Stimulated activated naive CD8-positive, alpha-beta T cell treated with anti-CD3 and anti-CD28 coated beads, Interleukin-15, Interleukin-2, amounts not matched to agents 100 U/mL and 50 U/mL, for 24 hours (primary cell): Measurements from ENCODE around the gene BLOC1S1.
A peak's percentile ranks its signal among the peaks of the same experiment; 100 is the strongest.

Source experiments
- ATAC-seq: fragments of 150-1000 bp; cut with Tn5 transposase; one replicate; pipeline ENCODE4 v1.10.0; 2021
- DNase-seq: peaks from one replicate; pipeline ENCODE4 v3.0.0; 2021

BLOC1S1 gene

DNA sequence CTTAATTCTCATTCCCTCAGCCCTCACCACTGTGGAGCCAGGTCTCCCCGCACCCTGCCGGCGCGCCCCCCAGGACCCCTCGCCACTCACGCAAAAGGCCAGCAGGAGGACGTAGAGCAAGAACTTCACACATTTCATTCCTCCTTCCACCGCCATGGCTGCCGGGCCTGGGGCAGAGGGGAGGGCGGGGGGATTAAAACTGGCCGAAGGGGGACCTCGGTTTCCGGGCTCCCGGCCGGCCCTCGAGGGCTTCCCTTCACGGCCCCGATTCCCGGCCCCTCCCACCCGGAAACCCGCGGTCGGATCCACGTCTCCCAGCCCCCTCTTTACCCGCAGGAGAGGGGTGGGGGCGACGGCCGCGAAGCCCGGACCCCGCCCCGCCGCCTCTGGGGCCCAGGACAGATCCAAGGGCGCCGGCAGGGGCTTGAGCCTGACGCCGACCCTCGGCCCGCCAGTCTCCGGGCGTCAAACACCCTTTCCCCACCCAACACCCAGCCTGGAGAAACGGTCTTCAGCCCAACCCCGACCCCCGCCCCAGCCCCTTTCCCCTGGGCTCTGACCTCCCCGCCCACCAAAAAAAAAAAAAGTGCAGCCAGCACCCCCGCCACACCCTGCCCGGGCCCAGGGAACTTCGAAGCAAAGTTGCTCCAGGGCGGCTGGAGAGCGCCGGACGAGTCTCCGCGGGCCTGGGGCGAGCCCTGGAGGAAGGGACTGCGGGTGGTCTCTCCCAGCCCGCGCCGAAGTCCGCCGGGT is 12.5 kb downstream of the BLOC1S1 start:
- no peak for ATAC-seq
- DNase-seq: peak; percentile 49

DNA sequence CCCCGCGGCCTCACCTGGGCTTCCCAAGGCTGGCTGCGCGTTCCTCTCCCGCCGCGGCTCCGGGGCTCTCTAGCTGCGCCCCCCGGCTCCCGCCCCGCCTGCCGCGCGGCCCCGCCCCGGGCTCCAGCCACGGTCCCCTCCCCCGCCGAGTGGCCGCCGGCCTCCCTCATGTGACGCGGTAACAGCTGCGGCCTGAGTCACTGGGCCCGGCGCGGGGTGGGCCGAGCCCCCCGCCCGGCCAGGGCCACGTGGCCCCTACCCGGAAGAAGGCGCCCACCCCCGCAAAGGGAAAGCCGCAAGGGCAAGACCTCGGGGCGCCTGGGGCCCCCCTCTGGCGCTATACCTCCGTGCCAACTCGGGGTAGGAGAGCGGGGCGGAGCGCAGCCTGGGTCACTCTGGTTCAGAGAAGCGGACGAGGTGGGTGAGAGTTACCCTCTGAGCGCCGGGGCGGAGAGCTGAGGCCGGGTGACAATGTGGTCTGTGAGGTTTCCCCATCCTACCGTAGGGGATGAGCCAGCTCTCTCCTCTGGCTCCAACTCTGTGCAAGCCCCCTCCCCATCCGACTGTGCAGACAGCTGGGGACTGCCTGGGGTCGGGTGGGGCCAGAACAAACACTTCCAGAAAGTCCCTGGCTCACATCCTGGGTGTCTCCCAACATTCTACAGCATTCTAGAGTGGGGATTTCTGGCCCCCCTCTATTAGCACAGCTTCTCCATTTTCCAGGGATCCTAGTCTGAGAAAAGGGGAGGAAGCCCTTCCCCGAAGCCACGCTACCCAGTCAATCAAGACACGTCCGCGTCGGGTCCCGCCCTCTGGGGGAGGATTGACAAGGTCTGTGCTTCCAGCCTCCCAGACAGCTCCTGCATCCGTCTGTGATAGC is 13.3 kb downstream of the BLOC1S1 start, which contains the start of gene CD63:
TSS of gene CD63 (minus strand) at position 71 of the 880 bp plus-strand sequence. CDS start 668 bp downstream, outside the sequence.
- peak; percentile 79 for ATAC-seq
- DNase-seq: peak; percentile 86

DNA sequence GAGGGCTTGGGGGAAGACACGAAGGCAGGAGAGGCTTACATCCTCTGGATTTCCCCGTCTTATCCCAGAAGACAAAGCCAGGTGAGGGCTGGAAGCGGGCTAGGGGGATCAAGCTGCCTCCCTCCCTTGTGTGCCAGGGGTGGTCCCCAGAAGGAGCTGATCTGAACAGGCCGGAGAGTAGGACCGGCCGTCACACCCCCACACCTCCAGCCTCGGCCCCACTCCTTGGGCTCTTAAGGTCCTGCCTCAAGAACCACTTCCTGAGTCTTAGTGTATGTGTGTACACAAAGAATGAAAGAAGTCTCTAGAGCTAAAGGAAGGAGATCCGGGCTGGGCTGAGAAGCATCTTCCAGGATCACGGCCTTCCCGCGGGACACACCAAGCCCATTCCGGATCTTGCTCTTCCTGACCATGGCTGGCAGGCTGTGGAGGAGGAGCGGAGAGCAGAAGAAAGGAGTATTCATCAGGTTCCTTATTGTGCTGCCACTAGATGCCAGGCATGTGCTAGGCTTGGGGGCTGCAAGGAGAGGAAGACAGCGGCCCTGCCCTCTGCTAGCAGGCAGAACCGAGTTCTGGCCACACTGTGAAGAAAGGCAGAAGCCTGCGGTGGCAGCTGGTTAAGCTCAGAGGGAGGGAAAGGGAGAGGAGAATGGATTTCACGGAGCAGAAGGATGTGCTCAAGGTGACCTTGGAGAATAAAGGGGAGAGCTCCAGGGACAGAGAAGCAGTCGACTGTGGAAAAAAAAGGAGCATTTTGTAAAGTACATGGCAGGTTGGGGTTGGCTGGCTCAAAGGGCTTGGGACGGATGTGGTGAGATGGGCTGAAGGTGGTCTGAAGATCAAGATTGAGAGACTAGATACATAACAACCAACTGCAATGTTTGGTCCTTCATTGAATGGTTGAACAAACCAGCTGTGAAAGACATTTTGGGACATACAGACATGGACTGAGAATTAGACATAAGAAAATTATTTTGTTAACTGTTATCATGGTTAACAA is 14.3 kb downstream of the BLOC1S1 start:
- ATAC-seq (peak; percentile 30), DNase-seq (peak; percentile 42)

DNA sequence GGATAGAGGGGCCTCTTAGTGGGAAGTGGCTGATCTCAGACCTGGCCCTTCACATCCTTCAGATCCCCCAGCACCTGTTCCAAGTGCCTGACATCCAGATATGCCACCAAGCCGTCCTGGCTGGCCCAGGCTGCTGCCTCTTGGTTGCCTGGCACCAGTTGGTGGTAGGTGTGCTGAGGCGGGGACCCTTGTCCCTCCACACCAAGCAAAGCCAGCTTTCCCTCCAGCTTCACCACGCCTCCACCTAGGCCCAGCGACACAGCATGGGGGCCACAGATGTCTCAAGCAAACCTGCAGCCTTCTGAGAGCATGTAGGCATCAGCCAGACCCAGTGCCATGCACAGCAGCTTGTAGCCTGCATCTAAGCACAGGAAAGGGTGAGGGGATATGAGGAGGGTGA is 16.4 kb downstream of the BLOC1S1 start:
- no peak for DNase-seq
- no peak for ATAC-seq

DNA sequence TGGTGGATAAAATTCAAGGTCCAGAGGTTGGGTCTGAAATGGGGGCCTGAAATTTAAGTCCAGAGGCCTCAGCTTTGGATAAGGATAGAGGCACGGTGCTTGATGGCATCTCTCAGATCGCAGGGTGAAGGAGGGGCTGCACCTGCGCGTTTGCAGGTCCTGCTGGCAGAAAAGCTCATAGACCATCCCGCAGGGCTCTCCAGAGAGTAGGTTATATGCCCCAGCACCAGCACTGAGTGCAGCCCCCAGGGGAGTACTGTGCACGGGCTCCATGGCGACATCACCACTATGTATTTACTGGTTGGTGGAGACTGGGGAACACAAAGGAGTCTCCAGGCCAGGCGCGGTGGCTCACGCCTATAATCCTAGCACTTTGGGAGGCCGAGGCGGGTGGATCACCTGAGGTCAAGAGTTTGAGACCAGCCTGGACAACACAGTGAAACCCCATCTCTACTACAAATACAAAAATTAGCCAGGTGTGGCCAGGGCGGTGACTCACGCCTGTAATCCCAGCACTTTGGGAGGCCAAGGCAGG is 17.2 kb downstream of the BLOC1S1 start:
- ATAC-seq (no peak), DNase-seq (no peak)

DNA sequence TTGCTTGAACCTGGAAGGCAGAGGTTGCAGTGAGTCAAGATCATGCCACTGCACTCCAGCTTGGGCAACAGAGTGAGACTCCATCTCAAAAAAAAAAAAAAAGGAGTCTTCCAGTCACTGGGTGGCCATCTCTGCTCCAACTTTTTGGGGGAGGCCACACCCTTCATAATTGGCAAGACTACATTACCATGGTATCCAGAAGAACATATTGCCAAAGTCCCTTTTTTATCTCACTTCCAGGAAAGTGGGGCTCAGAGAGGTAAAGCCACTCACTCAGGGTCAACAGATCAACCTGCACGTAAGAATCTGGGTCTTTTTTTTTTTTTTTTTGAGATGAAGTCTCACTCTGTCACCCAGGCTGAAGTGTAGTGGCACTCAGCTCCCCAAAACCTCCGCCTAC is 18.0 kb downstream of the BLOC1S1 start:
- DNase-seq (no peak), ATAC-seq (no peak)

DNA sequence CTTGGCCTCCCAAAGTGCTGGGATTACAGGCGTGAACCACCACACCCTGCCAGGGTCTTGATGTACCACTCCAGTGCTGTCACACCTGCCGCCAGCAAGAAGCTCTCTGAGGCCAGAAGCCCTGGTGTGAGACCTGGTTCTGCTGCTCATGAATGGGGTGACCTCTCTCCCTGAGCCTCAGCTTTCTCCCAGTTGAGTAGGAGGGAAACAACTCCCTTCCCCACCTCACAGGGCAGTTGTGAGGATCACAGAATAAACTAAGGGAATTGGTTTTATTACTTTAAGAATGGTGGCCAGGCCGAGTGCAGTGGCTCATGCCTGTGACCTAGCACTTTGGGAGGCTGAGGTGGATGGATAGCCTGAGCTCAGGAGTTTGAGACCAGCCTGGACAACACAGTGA is 18.7 kb downstream of the BLOC1S1 start:
- DNase-seq (no peak), ATAC-seq (no peak)

DNA sequence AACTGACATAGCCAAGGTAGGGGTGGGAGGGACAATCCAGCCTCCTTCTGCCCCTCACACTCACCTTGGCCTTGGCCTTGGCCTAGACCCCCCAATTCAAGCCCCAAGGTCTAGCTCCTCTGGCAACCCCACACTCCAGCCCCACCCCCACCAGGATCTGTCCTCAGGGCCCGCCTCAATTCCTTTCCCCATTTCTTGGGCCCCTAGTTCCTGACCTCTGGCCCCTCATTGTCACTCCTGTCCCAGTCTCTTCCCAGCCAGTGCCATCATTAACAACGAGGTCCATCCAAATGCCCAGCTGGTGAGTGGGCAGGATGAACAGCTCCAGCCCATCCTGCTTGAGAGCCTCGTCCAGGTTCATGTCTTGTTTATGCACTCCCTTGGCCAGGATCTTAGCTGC is 20.2 kb downstream of the BLOC1S1 start:
- ATAC-seq (no peak), DNase-seq (no peak)

DNA sequence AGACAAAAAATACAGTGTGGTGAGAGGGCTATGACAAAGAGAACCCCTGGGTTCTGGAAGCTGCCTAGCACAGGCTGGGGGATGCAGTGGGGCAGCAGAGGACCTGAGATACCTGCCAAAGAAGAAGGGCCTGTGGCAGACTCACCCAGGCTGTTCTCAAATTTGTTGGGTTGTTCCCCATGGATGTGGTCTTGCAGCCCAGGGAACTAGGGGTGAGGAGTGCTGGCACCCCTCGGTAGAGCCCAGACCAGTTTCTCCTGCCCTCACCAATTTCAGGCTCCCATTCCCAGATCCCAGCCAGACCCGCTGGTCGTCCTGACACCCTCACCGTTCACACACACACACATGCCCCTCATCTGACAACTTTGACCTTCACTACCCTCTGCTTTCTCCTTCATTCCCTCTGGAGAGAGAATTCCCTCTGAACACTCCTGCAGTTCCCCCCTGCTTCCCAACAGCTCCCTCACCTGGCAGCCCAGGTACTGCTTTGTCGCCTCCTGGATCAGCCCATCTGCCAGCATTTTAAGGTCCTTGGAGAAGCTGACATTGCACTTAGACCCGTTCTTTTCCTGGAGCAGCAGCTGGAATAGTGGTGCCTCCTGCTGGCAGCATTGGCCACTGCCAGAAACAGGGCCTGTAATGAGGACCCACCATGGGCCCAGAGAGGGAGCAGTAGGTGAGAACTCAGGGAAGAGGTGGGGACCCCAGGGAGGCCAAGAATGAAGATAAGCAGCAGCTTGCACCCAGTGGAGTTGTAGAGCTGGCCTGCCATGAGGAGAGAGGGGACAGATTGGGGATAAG is 21.1 kb downstream of the BLOC1S1 start:
- DNase-seq (peak; percentile 75), ATAC-seq (peak; percentile 38)

DNA sequence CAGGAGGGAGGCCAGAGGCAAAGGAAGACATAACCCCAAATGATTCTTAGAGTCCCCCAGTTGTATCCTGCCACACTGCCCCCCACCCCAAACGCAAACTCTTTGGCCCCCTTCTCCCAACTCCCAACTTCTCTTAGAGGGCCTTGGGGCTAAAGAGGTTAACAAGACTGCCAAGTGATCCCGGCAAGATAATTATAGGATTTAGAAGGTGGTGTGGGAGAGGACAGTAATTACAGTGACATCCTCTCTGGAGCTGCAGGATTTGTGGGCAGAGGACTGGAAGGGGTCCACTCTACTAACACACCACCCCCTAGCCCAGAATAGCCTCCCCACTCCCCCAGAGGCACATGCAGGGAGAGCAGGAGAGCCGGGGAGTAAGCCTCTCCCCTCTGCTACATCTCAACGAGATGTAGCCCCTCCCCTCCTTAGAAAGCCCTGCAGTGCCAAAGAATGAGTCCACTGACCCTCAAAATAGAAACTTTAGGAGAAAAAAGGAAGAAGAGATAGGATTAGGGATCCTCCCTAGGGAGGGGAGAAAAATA is 21.8 kb downstream of the BLOC1S1 start:
- DNase-seq (no peak), ATAC-seq (no peak)

DNA sequence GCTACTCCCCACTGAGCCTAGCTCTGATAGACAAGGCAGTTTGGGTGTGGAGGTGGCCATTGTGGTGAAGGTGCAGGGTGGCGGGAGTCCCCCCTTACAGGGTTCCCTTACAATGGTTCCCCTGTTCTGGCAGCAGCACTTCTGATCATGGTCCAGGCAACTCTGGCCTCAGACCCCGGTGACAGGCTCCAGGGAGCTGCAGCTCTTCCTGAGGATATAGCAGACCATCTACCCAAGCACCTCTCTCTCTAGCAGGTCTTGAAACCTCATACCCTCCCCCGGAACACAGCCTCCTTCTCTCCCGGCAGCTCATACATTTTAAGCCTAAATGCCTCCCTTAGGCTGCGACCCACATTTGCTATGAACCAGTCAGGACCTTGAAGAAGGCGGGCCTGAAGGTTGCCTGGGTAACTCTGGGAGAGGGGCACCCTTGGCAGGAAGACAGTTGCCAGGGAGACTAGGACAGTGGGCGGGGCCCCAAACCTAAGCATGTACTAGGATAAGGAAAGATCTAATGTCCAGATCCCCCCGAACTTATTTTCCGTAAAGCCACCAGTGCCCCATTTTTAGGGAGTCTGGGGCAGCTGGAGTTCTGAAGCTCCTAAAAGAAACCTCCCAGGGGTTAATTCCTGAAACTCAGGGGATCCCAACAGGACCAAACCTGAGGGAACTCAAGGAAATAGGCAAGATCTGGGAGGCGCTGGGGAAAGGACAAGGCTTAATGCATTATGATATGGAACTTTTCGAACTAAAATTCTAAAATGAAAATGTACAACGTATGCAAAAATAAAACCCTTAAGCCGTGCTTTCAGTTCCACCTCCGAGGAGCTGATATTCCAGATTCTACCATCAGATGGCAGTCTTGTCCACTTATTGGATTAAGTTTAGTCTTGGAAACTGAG is 22.5 kb downstream of the BLOC1S1 start:
- DNase-seq: peak; percentile 84
- ATAC-seq: peak; percentile 87

DNA sequence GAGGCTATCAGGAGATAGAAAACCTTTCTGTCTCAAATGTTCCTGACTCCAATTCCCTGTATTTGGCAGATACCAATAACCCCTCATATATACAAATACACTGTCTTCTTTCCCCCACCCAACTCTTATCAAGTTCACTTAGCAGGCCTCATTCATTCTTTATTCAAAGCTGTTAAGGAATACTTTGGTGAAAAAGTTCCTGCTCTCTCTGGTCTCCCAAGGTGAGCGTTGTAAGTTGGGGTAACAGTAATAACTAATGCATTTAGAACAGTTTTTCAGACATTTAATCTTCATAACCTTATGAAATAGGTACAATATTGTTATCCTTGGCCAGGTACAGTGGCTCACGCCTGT is 23.2 kb downstream of the BLOC1S1 start:
- ATAC-seq (no peak), DNase-seq (no peak)

DNA sequence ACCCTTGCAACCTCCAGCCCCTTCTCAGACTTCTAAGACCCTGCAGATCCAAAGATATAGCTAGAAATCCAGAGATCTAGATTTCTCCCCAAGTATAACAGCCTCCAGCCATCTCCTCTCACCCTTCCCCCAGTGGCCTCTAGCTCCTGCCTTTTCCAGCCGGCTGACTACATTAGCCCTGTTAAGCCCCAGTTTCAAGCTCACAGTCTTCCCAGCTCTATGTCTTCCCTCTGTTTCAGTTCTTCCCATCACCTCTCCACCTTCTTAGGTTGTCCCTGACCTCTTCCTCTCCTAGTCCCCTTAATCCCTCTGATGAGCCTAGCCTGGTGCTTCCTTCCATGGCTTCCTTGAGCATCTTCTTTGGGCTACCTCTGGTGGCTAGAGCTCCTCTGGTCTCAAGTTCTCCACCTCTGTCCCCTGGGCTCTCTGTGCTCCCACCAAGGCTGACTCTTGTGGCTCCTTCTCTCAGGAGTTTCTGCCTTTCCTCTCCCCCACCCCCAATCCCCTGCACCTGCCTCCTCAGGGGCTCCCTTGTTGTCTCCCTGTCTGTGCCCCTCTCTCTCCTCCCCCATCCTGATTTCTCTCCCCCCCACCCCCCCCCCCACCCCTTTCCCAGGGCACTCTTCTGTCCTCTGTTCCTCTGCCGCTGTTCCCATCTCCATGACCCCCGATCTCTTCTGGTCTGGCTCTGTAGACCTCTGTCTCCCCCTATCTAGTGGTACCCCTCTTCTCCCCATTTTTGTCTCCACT is 26.3 kb downstream of the BLOC1S1 start:
- ATAC-seq (no peak), DNase-seq (no peak)

DNA sequence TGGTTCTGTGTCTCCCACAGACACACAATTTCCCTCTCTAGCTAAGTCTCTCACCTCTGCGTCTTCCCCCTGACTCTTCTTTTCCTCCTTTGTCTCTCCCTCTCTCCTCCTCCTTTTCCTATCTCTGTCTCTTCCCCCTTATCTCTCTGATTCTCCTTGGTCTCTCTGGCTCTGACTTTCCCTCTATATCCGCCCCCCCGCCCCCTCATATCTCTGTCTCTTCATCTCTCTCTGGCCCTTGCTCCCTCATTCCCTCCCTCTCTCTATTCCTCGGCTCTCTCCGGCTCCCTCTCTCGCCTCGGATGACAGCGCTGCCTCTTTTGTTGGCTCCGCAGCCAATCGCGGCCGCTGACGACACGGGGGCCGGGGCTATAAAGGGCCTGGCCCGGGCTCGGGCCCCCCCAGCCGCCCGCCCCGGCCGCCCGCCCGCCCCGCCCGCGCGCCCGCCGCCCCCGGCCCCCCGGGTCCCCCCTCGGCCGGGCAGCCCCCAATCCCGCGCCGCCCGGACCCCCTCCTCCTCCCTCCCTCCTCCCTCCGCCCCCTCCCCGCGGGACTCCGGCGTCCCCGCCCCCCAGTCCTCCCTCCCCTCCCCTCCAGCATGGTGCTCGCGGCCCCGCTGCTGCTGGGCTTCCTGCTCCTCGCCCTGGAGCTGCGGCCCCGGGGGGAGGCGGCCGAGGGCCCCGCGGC is 27.0 kb downstream of the BLOC1S1 start, which contains the start of gene GDF11:
TSS of gene GDF11 (plus strand) at position 404 of the 687 bp plus-strand sequence. CDS start at position 599, 195 bp downstream.
- ATAC-seq: peak; percentile 70
- DNase-seq: peak; percentile 78

DNA sequence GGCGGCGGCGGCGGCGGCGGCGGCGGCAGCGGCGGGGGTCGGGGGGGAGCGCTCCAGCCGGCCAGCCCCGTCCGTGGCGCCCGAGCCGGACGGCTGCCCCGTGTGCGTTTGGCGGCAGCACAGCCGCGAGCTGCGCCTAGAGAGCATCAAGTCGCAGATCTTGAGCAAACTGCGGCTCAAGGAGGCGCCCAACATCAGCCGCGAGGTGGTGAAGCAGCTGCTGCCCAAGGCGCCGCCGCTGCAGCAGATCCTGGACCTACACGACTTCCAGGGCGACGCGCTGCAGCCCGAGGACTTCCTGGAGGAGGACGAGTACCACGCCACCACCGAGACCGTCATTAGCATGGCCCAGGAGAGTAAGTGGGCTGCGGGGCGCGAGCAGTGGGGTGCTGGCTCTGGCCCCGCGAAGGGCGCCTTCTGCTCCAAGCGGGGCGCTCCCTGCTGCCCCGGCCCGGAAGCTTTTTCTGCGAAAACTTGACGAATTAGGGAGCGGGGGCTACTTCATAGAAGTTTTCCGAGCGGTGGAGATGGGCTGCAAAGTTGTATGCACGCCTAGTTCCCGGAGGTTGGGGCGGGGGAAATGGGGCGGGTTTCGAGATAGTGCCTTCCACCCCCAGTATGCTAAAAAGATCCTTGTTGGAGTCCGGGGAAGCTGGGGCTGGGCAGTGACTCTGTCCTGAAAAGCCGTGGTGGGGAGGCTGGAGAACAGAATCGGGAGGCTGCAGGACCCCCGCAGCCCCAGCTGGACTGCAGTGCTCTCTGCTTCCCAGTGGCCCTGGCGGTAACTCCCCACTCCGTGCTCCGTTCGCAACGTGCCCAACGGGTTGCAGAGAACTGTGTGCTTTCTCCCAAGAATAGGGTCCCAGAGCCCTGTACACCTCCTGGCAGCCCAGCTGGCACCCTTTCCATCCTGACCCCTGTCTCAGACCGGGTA is 27.8 kb downstream of the BLOC1S1 start:
- peak; percentile 47 for DNase-seq
- ATAC-seq: peak; percentile 52

DNA sequence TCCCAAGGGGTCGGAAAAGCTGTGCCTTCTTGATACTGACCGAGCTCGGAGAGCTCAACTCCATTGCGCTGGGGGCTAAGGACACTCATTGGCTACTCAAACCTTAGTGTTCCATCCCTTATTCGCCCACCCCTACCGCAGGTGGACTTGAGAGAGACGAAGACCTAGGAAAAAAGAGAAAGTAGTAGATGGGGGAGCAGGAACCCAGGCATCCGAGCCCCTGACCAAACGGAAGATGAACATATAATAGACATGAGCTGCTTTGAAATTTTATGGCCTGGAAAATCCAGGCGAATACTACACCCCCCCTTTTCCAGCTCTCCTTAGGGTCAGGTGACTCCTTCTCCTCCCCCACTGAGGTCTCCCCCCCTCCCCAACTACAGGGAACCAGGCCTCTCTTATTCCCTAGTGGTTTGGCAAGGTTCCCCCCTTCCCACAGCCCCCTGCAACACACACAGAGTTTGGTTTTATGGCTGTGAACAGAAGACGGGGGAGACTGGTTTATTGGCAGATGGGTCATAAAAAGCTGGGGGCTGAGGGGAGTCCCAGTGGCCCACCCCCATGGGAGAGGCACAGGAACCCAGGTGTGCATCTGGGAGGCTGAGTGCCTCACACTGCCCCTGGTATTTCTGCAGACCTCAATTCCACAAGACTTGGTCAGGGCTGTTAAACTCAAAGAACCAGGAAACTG is 28.6 kb downstream of the BLOC1S1 start:
- DNase-seq: no peak
- no peak for ATAC-seq
